Heart left ventricle (tissue), 13 donors: ENCODE results near the gene GADD45G.

Source experiments
- POLR2A ChIP-seq, 2 donors: fragments of 450-650 bp; IDR thresholded peaks; one replicate each; pipeline ENCODE4 v1.6.1; 2017; ENCODE audit warnings: antibody characterized with exemption in 2 of 2, mild to moderate bottlenecking in 2 of 2, moderate library complexity in 2 of 2
- TF ChIP-seq, protein P1 (sequence below), 12 donors: fragments of 200-600 bp; sonication (generic) in 4 of 12; IDR thresholded peaks; one replicate each; pipeline versions ENCODE4 v1.5.0 to v1.8.0; 2018 to 2022; ENCODE audit warnings: antibody characterized with exemption in 12 of 12, mild to moderate bottlenecking in 5 of 12
- donor health status: ischemic (EF 13 %, LVEDD 7.1; RV severe dilation, severe dysfunction).
- donor health status: DM: no; HTN: yes; CAD: no.
- donor health status: DM: no; HTN: no; CAD: no.
- donor health status: ischemic (EF 25% LVEDD 6.9; RV normal size, moderate dysfunction).
- donor health status: ischemic (EF 25% LVEDD 5.7; RV mildly dilated, moderate dysfunction).
- donor health status: ischemic (EF 35%, LVEDD 5.7; RV mildly dilated, moderate dysfunction).
- donor health status: nonischemic (EF 11% LVEDD 7.7; RV severe dilation, severe dysfunction).
- donor health status: DM: yes; HTN: yes; CAD: no.
- donor health status: PGD.
- donor health status: ischemic (EF 29% LVEDD 5.4; RV normal size, mild dysfunction).
- donor health status: nonischemic (EF 23%, LVEDD 6.1; RV moderate dilation, normal function).

DNA sequence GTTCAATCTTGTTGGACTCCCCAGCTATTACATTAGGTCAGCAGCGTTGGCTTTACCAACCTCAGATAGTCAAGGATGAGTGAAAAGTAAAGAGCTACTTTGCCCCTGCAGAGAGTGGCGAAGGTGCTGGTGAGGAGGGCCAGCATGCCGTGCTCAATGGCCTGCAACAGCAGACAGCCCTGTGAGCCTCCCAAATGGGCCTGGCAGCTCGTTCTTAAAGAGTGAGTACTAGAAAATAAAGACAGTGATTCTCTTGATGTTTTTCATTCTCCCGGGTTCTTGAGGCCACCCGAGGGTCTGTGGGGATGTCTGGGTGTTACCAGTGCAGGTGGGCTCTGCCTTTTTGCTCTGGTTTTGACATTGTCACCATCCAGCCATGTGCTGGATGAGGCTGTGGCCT lies 16.2 kb downstream of the GADD45G start:
- no peak for TF ChIP-seq POLR2A (IDR thresholded peaks at IDR 0.05)
- TF ChIP-seq, protein P1, sequence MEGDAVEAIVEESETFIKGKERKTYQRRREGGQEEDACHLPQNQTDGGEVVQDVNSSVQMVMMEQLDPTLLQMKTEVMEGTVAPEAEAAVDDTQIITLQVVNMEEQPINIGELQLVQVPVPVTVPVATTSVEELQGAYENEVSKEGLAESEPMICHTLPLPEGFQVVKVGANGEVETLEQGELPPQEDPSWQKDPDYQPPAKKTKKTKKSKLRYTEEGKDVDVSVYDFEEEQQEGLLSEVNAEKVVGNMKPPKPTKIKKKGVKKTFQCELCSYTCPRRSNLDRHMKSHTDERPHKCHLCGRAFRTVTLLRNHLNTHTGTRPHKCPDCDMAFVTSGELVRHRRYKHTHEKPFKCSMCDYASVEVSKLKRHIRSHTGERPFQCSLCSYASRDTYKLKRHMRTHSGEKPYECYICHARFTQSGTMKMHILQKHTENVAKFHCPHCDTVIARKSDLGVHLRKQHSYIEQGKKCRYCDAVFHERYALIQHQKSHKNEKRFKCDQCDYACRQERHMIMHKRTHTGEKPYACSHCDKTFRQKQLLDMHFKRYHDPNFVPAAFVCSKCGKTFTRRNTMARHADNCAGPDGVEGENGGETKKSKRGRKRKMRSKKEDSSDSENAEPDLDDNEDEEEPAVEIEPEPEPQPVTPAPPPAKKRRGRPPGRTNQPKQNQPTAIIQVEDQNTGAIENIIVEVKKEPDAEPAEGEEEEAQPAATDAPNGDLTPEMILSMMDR (IDR thresholded peaks at IDR 0.05), result no peak
